CD4-positive, alpha-beta T cell treated with Interleukin-15 for 1 hour (primary cell): Measurements from ENCODE around the gene PVR.
"Not testable (repeated sequence)": the region's sequence is repeated elsewhere in the genome, so short reads cannot be mapped to it uniquely, and the experiment has no call there.

Source experiments
- DNase-seq: peaks from one replicate; pipeline ENCODE4 v3.0.0-alpha.2; 2020

The PVR gene

DNA sequence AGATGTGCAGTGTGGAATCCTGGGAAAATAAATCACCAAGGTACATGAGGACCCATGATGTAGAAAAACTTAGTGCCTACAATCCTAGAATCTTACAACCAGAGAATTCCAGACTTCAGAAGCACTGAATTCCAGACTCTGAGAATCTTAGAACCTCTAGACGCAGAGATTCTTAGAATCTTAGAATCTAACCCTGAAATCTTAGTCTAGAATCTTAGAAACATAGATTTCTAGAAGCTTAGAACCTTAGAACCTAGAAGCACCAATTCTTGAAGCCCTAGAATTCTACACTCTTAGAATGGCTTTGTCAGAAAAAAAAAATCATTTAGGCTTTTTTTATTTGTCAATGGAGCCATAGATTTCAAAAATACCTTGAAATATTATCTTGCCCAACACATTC, 61.3 kb downstream of the PVR start:
- no peak for DNase-seq

DNA sequence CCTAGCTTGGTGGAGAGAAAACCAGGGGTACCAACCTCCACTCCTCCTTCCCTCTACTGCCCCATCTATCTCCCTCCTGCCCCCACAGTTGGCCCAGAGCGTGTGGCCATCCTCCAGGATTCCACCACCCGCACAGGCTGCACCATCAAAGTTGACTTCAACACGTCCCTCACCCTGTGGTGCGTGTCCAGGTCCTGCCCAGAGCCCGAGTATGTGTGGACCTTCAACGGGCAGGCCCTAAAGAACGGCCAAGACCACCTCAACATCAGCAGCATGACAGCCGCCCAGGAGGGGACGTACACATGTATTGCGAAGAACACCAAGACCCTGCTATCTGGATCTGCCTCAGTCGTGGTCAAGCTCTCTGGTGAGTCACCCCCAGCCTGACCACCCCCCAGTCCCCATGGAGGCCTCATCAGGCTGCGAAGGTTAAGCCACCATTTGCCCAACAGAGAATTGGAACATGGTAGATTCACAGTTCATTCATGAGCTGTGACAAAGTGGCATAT, 61.8 kb downstream of the PVR start:
- DNase-seq: no peak

DNA sequence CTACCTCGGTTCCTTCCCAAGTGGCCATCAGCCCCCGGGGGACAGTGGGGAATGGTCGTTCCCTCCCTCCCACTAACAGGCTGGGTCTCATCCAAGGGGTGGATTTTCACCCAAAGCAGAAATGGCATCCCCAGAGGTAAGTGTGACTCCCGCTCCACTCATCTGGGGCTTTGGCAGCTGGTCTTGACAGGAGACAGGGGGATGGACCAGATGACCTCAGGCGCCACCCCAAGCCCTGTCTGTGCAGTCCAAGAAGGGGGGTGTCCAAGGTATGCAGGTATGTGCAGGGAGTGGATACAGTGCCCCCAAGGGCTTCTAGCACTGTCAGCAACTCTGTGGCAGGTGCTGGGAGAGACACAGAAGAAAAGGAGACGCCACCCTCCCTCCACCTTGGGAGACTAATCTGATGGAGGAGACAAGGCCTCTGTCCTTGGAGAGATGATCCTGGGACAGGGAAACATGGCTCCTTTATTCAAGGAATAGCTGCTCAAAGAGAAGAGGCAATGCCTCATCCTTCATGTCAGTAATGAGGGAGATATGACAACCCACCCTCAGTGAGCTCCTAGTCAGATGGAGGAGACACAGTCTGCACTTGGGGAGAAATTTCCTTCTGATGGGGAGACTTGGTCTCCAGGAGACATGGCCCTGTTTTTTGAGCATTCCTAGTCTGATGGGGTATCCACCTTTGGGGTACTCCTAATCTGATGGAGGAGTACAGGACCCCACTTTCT, 63.0 kb downstream of the PVR start:
- DNase-seq: no peak

DNA sequence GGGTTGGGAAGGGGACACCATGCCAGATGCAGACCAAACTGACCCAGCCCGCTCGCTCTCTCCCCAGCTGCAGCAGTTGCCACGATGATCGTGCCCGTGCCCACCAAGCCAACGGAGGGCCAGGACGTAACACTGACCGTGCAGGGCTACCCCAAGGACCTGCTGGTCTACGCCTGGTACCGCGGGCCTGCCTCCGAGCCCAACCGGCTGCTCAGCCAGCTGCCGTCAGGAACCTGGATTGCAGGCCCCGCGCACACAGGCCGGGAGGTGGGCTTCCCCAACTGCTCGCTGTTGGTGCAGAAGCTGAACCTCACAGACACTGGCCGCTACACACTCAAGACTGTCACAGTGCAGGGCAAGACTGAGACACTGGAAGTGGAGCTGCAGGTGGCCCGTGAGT, 64.1 kb downstream of the PVR start:
- DNase-seq: no peak

DNA sequence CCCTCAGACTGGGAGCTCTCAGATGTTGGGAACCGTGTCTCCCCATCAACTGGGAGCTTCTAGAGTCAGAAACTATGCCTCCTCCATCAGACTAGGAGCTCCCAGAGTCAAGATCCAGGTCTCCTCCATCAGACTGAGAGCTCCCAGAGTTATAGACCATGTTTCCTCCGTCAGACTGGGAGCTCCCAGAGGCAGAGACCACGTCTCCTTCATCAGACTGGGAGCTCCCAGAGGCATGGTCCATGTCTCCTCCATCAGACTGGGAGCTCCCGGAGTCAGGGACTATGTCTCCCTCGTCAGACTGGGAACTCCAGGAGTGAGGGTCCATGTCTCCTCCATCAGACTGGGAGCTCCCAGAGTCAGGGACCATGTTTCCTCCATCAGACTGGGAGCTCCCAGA, 65.2 kb downstream of the PVR start:
- no peak for DNase-seq

DNA sequence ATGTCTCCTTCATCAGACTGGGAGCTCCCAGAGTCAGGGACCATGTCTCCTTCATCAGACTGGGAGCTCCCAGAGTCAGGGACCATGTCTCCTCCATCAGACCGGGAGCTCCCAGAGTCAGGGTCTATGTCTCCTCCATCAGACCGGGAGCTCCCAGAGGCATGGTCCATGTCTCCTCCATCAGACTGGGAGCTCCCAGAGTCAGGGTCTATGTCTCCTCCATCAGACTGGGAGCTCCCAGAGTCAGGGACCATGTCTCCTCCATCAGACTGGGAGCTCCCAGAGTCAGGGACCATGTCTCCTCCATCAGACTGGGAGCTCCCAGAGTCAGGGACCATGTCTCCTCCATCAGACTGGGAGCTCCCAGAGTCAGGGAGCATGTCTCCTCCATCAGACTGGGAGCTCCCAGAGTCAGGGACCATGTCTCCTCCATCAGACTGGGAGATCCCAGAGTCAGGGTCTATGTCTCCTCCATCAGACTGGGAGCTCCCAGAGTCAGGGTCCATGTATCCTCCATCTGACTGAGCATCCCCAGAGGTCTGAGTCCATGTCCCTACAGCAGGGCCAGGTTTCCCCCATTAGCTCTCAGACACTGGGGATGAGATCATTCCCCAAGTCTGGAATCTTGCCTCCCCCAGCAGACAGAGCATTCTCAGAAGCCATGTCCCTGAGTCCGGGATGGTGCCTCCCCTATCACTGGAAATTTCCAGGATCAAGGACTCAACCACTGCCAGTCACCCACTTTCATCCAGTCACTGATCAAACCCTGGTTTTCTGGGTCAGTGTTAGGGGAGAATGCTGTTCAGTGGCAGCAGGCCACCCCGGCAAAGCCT, 65.9 kb downstream of the PVR start:
- not testable (repeated sequence) for DNase-seq

DNA sequence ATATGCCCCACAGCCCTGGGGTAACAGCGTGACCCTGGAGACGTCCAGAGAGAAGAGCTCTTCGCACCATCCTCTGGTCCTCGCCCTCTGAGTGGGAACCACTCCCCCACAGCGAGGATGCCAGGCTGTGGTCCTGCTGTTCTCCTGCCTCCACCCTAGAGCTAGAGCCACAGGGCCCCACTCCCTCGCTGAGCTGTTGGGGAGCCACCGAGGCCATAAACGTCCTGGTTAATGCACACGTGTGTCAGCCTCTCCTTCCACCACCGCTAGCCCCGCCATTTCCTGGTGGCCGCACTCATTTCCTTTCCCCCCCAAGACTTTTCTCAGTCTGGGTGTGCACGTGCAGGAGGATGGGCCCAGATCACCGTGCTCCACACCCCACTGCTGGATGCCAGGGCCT, 66.8 kb downstream of the PVR start:
- DNase-seq: no peak

DNA sequence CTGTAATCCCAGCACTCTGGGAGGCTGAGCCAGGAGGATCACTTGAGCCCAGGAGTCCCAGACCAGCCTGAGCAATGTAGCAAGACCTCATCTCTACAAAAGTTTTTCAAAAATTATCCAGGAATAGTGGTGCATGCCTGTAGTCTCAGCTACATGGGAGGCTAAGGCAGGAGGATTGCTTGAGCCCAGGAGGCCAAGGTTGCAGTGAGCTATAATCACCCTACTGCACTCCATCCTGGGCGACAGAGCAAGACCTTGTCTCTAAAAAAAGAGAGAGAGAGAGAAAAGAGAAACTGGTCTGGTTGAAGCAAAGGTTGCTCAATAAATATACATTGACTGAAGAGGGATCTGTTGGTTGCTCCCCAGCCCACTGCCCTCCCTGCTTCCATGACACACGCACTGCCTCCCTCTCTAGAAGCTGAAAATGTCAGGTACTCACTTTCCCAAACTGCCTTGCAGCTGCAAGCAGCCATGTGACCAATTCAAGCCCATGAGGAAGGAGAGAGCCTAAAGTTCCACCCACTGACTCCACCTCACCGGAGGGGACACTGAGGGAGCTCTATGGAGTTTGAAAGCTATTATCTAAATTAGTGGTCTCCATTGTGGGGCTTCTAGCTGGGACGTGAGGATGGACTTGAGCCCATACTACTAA, 69.3 kb downstream of the PVR start:
- DNase-seq: no peak
